HEK293 (cell line): ENCODE results near the gene THSD4.

ENCODE experiments used
- CTCF ChIA-PET: fragments of 350-600 bp; formaldehyde crosslinking; extraction: SDS; loops from one replicate; lab custom pipeline; 2021; ENCODE audit warnings: antibody characterized with exemption; lab: Yijun Ruan, JAX
- POLR2A ChIA-PET: fragments of 300-600 bp; formaldehyde crosslinking; extraction: SDS; loops from one replicate; lab custom pipeline; 2020; ENCODE audit warnings: antibody characterized with exemption, inconsistent platforms; lab: Yijun Ruan, JAX
- H3K27ac ChIP-seq: fragments of 200-500 bp; sonication (Bioruptor generic); 2 replicates; pipeline ENCODE4 v1.5.1; 2014; ENCODE audit warnings: low read depth, low read length, control low read depth, inconsistent platforms; ENCODE audit errors: extremely low read depth
- H3K36me3 ChIP-seq, 2 experiments: fragments of 200-500 bp in 1 of 2; sonication (Bioruptor generic) in 1 of 2; 1 replicate in 1 of 2; 2 replicates in 1 of 2; pipeline ENCODE4 v1.5.1; 2014 to 2017; ENCODE audit warnings: inconsistent platforms in 2 of 2, low read length in 2 of 2; ENCODE audit not compliant: control insufficient read depth in 2 of 2, insufficient read depth in 1 of 2
- H3K4me1 ChIP-seq: fragments of 200-500 bp; sonication (Bioruptor generic); 2 replicates; pipeline ENCODE4 v1.5.1; 2014; ENCODE audit warnings: mild to moderate bottlenecking, low read length, inconsistent platforms; ENCODE audit not compliant: control insufficient read depth, insufficient read depth
- H3K4me3 ChIP-seq: 2 replicates; pipeline ENCODE4 v1.5.1; 2011; ENCODE audit warnings: low read depth, mild to moderate bottlenecking, control low read depth, low read length, moderate library complexity
- H3K9me3 ChIP-seq: fragments of 200-500 bp; sonication (Bioruptor generic); 2 replicates; pipeline ENCODE4 v1.5.1; 2014; ENCODE audit warnings: low read depth, low read length, inconsistent platforms; ENCODE audit not compliant: control insufficient read depth, insufficient read depth
- BCL11B ChIP-seq: fragments of 450-650 bp; formaldehyde crosslinking; IDR thresholded peaks from 2 replicates; pipeline ENCODE4 v1.5.1; 2016; ENCODE audit warnings: low read depth, missing biosample characterization, missing genetic modification characterization
- EGR2 ChIP-seq: fragments of 450-650 bp; formaldehyde crosslinking; IDR thresholded peaks from 2 replicates; pipeline ENCODE4 v1.5.1; 2016; ENCODE audit warnings: low read depth, missing biosample characterization, missing genetic modification characterization
- GLIS1 ChIP-seq: fragments of 450-650 bp; formaldehyde crosslinking; IDR thresholded peaks from 2 replicates; pipeline ENCODE4 v1.5.1; 2016; ENCODE audit warnings: missing biosample characterization, missing genetic modification characterization
- IKZF3 ChIP-seq: fragments of 450-650 bp; IDR thresholded peaks from 2 replicates; pipeline ENCODE4 v1.5.0; 2018; ENCODE audit warnings: missing biosample characterization, mild to moderate bottlenecking, missing genetic modification characterization, moderate library complexity
- KLF7 ChIP-seq: fragments of 450-650 bp; formaldehyde crosslinking; IDR thresholded peaks from 2 replicates; pipeline ENCODE4 v1.5.1; 2016; ENCODE audit warnings: missing biosample characterization, missing genetic modification characterization, borderline replicate concordance
- MEIS1 ChIP-seq: sonication (generic); formaldehyde crosslinking; IDR thresholded peaks from 2 replicates; pipeline ENCODE4 v1.8.1; 2022; ENCODE audit warnings: missing genetic modification reagents, mild to moderate bottlenecking, borderline replicate concordance
- MYNN ChIP-seq: fragments of 450-650 bp; formaldehyde crosslinking; IDR thresholded peaks from 2 replicates; pipeline ENCODE4 v1.5.1; 2016; ENCODE audit warnings: missing biosample characterization, missing genetic modification characterization, borderline replicate concordance
- OSR2 ChIP-seq: fragments of 450-650 bp; formaldehyde crosslinking; IDR thresholded peaks from 2 replicates; pipeline ENCODE4 v1.5.1; 2016; ENCODE audit warnings: missing biosample characterization, missing genetic modification characterization
- PRDM1 ChIP-seq: fragments of 450-650 bp; formaldehyde crosslinking; IDR thresholded peaks from 2 replicates; pipeline ENCODE4; 2016; ENCODE audit warnings: missing biosample characterization, missing genetic modification characterization
- ZFP3 ChIP-seq: fragments of 450-650 bp; formaldehyde crosslinking; IDR thresholded peaks from 2 replicates; pipeline ENCODE4 v1.5.1; 2016; ENCODE audit warnings: low read depth, missing biosample characterization, missing genetic modification characterization
- ZNF138 ChIP-seq: fragments of 450-650 bp; formaldehyde crosslinking; IDR thresholded peaks from 2 replicates; pipeline ENCODE4 v1.5.1; 2016; ENCODE audit warnings: missing biosample characterization, missing genetic modification characterization, borderline replicate concordance
- ZNF174 ChIP-seq: fragments of 450-650 bp; formaldehyde crosslinking; IDR thresholded peaks from 2 replicates; pipeline ENCODE4 v1.5.0; 2017; ENCODE audit warnings: missing biosample characterization, mild to moderate bottlenecking, missing genetic modification characterization
- ZNF175 ChIP-seq: fragments of 450-650 bp; formaldehyde crosslinking; IDR thresholded peaks from 2 replicates; pipeline ENCODE4 v1.5.1; 2016; ENCODE audit warnings: missing biosample characterization, missing genetic modification characterization
- ZNF184 ChIP-seq: fragments of 450-650 bp; IDR thresholded peaks from 2 replicates; pipeline ENCODE4 v1.5.1; 2018; ENCODE audit warnings: missing biosample characterization, mild to moderate bottlenecking, missing genetic modification characterization
- ZNF202 ChIP-seq: fragments of 450-650 bp; formaldehyde crosslinking; IDR thresholded peaks from 2 replicates; pipeline ENCODE4 v1.5.1; 2016; ENCODE audit warnings: missing biosample characterization, missing genetic modification characterization, borderline replicate concordance
- ZNF24 ChIP-seq: fragments of 450-650 bp; formaldehyde crosslinking; IDR thresholded peaks from 2 replicates; pipeline ENCODE4 v1.5.1; 2016; ENCODE audit warnings: missing biosample characterization, missing genetic modification characterization
- ZNF362 ChIP-seq: fragments of 450-650 bp; formaldehyde crosslinking; IDR thresholded peaks from 2 replicates; pipeline ENCODE4 v1.5.1; 2016; ENCODE audit warnings: missing biosample characterization, missing genetic modification characterization
- ZNF366 ChIP-seq: fragments of 450-650 bp; formaldehyde crosslinking; conservative IDR thresholded peaks from 2 replicates; pipeline ENCODE4 v1.5.1; 2016; ENCODE audit warnings: missing biosample characterization, missing genetic modification characterization
- ZNF514 ChIP-seq: fragments of 450-650 bp; formaldehyde crosslinking; IDR thresholded peaks from 2 replicates; pipeline ENCODE4 v1.5.1; 2016; ENCODE audit warnings: missing biosample characterization, missing genetic modification characterization
- ZNF558 ChIP-seq: fragments of 450-650 bp; formaldehyde crosslinking; IDR thresholded peaks from 2 replicates; pipeline ENCODE4 v1.5.1; 2016; ENCODE audit warnings: missing biosample characterization, missing genetic modification characterization
- ZNF561 ChIP-seq: fragments of 450-650 bp; IDR thresholded peaks from 2 replicates; pipeline ENCODE4 v1.5.1; 2018; ENCODE audit warnings: missing biosample characterization, missing genetic modification characterization, borderline replicate concordance
- ZNF585B ChIP-seq: fragments of 450-650 bp; formaldehyde crosslinking; IDR thresholded peaks from 2 replicates; pipeline ENCODE4 v1.5.1; 2016; ENCODE audit warnings: missing biosample characterization, missing genetic modification characterization
- ZNF596 ChIP-seq: fragments of 450-650 bp; IDR thresholded peaks from 2 replicates; pipeline ENCODE4 v1.5.0; 2018; ENCODE audit warnings: missing biosample characterization, mild to moderate bottlenecking, missing genetic modification characterization, moderate library complexity
- ZNF639 ChIP-seq: fragments of 450-650 bp; formaldehyde crosslinking; IDR thresholded peaks from 2 replicates; pipeline ENCODE4 v1.5.1; 2016; ENCODE audit warnings: missing biosample characterization, missing genetic modification characterization
- ZNF704 ChIP-seq: fragments of 450-650 bp; formaldehyde crosslinking; IDR thresholded peaks from 2 replicates; pipeline ENCODE4 v1.5.1; 2016; ENCODE audit warnings: missing biosample characterization, missing genetic modification characterization
- ZNF792 ChIP-seq: fragments of 450-650 bp; formaldehyde crosslinking; IDR thresholded peaks from 2 replicates; pipeline ENCODE4 v1.5.1; 2016; ENCODE audit warnings: missing biosample characterization, missing genetic modification characterization
- ZNF837 ChIP-seq: fragments of 450-650 bp; formaldehyde crosslinking; IDR thresholded peaks from 2 replicates; pipeline ENCODE4 v1.5.1; 2016; ENCODE audit warnings: missing biosample characterization, missing genetic modification characterization
- ZSCAN18 ChIP-seq: fragments of 450-650 bp; formaldehyde crosslinking; IDR thresholded peaks from 2 replicates; pipeline ENCODE4 v1.5.1; 2016; ENCODE audit warnings: missing biosample characterization, missing genetic modification characterization

THSD4 gene

GRCh38 chr15:71735385-71735757 is 620.1 kb downstream of the THSD4 start (continued):
- TF ChIP-seq ZNF704 (no peak), ZNF138 (tag by site-specific recombination) (no peak), ZNF174 (tag by site-specific recombination) (no peak), ZNF561 (tag by site-specific recombination) (no peak), ZNF24 (no peak), ZNF184 (tag by site-specific recombination) (no peak), ZNF366 (0 out of 2 replicates have a peak, but pooled peaks have one; percentile 40), EGR2 (no peak), ZNF639 (no peak)
- TF ChIP-seq, all 188 proteins: peak for 7

- Histone ChIP-seq H3K27ac (no peak overlapping the region), H3K9me3 (no peaks in the 10 kb centered on the region), H3K4me1 (no peaks in the 10 kb centered on the region), H3K4me3 (no peak overlapping the region), H3K36me3 (no peaks in the 10 kb centered on the region)
- POLR2A ChIA-PET, result no interaction called here
- peak; percentile 92 for TF ChIP-seq ZNF202
- no peak for TF ChIP-seq MEIS1 (CRISPR knock-in tag)
- peak; percentile 99 for TF ChIP-seq ZNF596 (tag by site-specific recombination)
- no peak for TF ChIP-seq ZNF585B (tag by site-specific recombination)
- TF ChIP-seq PRDM1 (tag by site-specific recombination), result peak; percentile 71
- TF ChIP-seq ZNF366, result peak; percentile 38; the same call in 1 of the 2 replicates
- CTCF ChIA-PET, result interaction anchor here (0.6 kb wide), 1 partner anchor 1540 kb away, joined by 3 read pairs; no protein-coding TSS in a partner anchor
These were observed 621.1 kb downstream of the THSD4 start for GRCh38 chr15:71736286-71736947.

GRCh38 chr15:71737761-71738160 is 622.5 kb downstream of the THSD4 start:
- Histone ChIP-seq H3K36me3 (no peaks in the 10 kb centered on the region), H3K4me3 (no peak overlapping the region), H3K4me1 (no peaks in the 10 kb centered on the region), H3K27ac (no peak overlapping the region), H3K9me3 (no peaks in the 10 kb centered on the region)
- no peak for TF ChIP-seq OSR2 (tag by site-specific recombination)
- TF ChIP-seq GLIS1, result no peak
- no peak for TF ChIP-seq ZNF792
- TF ChIP-seq KLF7 (tag by site-specific recombination), result no peak
- CTCF ChIA-PET, result no interaction called here
- POLR2A ChIA-PET, result no interaction called here

- H3K4me1 ChIP-seq, result peaks cover 5% of the 10 kb centered on the region; the same call in 1 of the 2 replicates
- no peaks in the 10 kb centered on the region for H3K36me3 ChIP-seq
- no peak overlapping the region for H3K4me3 ChIP-seq
- ChIA-PET POLR2A (no interaction called here), CTCF (interaction anchor here (0.6 to 4.0 kb wide), 6 partner anchors 9 to 846 kb away, joined by 3 to 19 read pairs (median 4); no protein-coding TSS in a partner anchor)
- H3K27ac ChIP-seq, result no peak overlapping the region
- H3K9me3 ChIP-seq, result no peaks in the 10 kb centered on the region
- no peak for TF ChIP-seq ZNF837 (tag by site-specific recombination)
- TF ChIP-seq ZNF24, result no peak
- no peak for TF ChIP-seq ZFP3 (tag by site-specific recombination)
- TF ChIP-seq ZNF514 (tag by site-specific recombination), result no peak
- TF ChIP-seq MYNN (tag by site-specific recombination), result no peak
- no peak for TF ChIP-seq ZSCAN18 (tag by site-specific recombination)
- no peak for TF ChIP-seq IKZF3 (tag by site-specific recombination)
- no peak for TF ChIP-seq ZNF362 (tag by site-specific recombination)
- no peak for TF ChIP-seq ZNF175
- TF ChIP-seq ZNF558 (tag by site-specific recombination), result no peak
- no peak for TF ChIP-seq BCL11B (tag by site-specific recombination)
- TF ChIP-seq EGR2, result no peak
These were observed 624.1 kb downstream of the THSD4 start for GRCh38 chr15:71739355-71739754.
